K562 (cell line): ENCODE results near the gene DBP. TPM values are rescaled to one million over a fixed set of nuclear protein-coding genes. Genes with fewer than 3 reads are reported as not detected.
A peak's percentile ranks its signal among the peaks of the same experiment; 100 is the strongest.

Experiments used
- CHD2 ChIP-seq: IDR thresholded peaks from 2 replicates; pipeline ENCODE4 v1.6.1; 2011; ENCODE audit warnings: low read depth, low read length
- HOXB6 ChIP-seq: fragments of 250-450 bp; sonication (Bioruptor Pico); IDR thresholded peaks from 2 replicates; pipeline ENCODE4 v1.5.1; 2022; ENCODE audit warnings: mild to moderate bottlenecking, borderline replicate concordance
- NCOA1 ChIP-seq: fragments of 450-650 bp; IDR thresholded peaks from 2 replicates; pipeline ENCODE4 v1.6.1; 2016; ENCODE audit warnings: low read depth
- POLR2G ChIP-seq: fragments of 200-400 bp; formaldehyde crosslinking; IDR thresholded peaks from 2 replicates; pipeline ENCODE4 v1.6.1; 2017; ENCODE audit warnings: low read depth, mild to moderate bottlenecking, antibody characterized with exemption, low read length, moderate library complexity
- ZNF140 ChIP-seq: fragments of 250-450 bp; sonication (Bioruptor Pico); IDR thresholded peaks from 2 replicates; pipeline ENCODE4 v1.8.0; 2021; ENCODE audit warnings: moderate library complexity, mild to moderate bottlenecking, inconsistent platforms
- ZNF253 ChIP-seq: fragments of 250-450 bp; sonication (Bioruptor Pico); conservative IDR thresholded peaks from 2 replicates; pipeline ENCODE4 v1.6.1; 2021; ENCODE audit warnings: mild to moderate bottlenecking
- polyA plus RNA-seq, 8 experiments: library from polyadenylated mRNA; depleted of rRNA in 4 of 8; stranded (reverse) in 5 of 8; unstranded in 3 of 8; fragments of >200 nt; fragmentation: Nextera tagmentation in 2 of 8; fragmentation: Illumina TruSeq in 1 of 8; extraction: Ambion mirVana in 2 of 8; extraction: Trizol in 1 of 8; gene quantifications; 2 replicates each; pipeline versions ENCODE4 v1.2.1 to v1.2.3, GENCODE V29; 2011 to 2014; ENCODE audit warnings: inconsistent platforms in 1 of 8, missing spikeins in 1 of 8
- total RNA-seq, 7 experiments: library from RNA; depleted of rRNA in 6 of 7; stranded (reverse); fragments of >200 nt in 6 of 7; fragmentation: Illumina TruSeq in 2 of 7; extraction: Trizol in 2 of 7; gene quantifications; 2 replicates each; pipeline versions ENCODE4 v1.2.1 to v1.2.3, GENCODE V29; 2011 to 2021; ENCODE audit warnings: low replicate concordance in 1 of 7
- TF ChIP-seq, protein P1 (sequence below): fragments of 450-650 bp; formaldehyde crosslinking; IDR thresholded peaks from 2 replicates; pipeline ENCODE4 v1.4.0; 2022; ENCODE audit warnings: missing genetic modification characterization
- TF ChIP-seq, protein P2 (sequence below): fragments of 450-650 bp; IDR thresholded peaks from 2 replicates; pipeline ENCODE4 v1.6.1; 2017; ENCODE audit warnings: antibody characterized with exemption, mild to moderate bottlenecking
- TF ChIP-seq, protein P3 (sequence below): fragments of 450-650 bp; IDR thresholded peaks from 2 replicates; pipeline ENCODE4 v1.6.1; 2017; ENCODE audit warnings: mild to moderate bottlenecking, moderate library complexity
- TF ChIP-seq, protein P4 (sequence below): fragments of 200-800 bp; sonication (Bioruptor generic); IDR thresholded peaks from 2 replicates; pipeline ENCODE4 v1.6.1; 2017; ENCODE audit warnings: missing genetic modification characterization, missing compliant biosample characterization

Gene DBP
- total and polyA plus RNA-seq, 9 of the 15 experiments (the other 6 are each of a cell fraction or from before 2014, with no cell fraction given): 0.25 to 5.5 (median 1.8) TPM

DNA sequence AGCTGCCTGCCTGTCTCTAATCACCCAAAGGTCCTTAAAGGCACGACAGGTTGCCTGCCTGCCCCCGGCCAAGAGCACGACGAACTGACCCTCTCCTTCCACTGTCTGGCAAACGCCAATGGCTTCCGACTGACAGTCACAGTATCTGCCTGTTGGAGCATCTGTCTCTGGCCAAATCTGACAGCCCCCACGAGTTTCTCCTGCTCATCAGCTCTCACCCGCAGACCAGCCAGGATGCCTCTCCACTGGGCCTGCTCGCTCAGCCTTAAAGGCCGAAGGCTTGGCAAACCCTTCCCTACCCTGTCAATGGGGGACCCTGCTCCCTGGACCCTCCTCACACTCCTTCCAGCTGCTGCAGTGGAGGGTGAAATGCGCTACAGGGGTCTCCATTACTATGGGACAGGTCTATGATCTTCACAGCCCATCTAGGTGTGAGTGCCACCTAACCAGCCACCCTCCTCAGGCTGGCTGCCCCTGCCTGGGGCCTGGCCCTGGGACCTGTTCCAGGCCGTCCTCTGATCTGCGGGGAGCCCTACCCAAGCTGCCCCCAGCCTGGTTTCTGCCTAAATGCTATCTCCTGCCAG is 23.2 kb downstream of the DBP start (continued):
- TF ChIP-seq, protein P1, sequence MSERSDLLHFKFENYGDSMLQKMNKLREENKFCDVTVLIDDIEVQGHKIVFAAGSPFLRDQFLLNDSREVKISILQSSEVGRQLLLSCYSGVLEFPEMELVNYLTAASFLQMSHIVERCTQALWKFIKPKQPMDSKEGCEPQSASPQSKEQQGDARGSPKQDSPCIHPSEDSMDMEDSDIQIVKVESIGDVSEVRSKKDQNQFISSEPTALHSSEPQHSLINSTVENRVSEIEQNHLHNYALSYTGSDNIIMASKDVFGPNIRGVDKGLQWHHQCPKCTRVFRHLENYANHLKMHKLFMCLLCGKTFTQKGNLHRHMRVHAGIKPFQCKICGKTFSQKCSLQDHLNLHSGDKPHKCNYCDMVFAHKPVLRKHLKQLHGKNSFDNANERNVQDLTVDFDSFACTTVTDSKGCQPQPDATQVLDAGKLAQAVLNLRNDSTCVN (CRISPR knock-in tag): no peak
- TF ChIP-seq POLR2G: peak; percentile 78
- no peak for TF ChIP-seq ZNF140
- TF ChIP-seq, protein P2, sequence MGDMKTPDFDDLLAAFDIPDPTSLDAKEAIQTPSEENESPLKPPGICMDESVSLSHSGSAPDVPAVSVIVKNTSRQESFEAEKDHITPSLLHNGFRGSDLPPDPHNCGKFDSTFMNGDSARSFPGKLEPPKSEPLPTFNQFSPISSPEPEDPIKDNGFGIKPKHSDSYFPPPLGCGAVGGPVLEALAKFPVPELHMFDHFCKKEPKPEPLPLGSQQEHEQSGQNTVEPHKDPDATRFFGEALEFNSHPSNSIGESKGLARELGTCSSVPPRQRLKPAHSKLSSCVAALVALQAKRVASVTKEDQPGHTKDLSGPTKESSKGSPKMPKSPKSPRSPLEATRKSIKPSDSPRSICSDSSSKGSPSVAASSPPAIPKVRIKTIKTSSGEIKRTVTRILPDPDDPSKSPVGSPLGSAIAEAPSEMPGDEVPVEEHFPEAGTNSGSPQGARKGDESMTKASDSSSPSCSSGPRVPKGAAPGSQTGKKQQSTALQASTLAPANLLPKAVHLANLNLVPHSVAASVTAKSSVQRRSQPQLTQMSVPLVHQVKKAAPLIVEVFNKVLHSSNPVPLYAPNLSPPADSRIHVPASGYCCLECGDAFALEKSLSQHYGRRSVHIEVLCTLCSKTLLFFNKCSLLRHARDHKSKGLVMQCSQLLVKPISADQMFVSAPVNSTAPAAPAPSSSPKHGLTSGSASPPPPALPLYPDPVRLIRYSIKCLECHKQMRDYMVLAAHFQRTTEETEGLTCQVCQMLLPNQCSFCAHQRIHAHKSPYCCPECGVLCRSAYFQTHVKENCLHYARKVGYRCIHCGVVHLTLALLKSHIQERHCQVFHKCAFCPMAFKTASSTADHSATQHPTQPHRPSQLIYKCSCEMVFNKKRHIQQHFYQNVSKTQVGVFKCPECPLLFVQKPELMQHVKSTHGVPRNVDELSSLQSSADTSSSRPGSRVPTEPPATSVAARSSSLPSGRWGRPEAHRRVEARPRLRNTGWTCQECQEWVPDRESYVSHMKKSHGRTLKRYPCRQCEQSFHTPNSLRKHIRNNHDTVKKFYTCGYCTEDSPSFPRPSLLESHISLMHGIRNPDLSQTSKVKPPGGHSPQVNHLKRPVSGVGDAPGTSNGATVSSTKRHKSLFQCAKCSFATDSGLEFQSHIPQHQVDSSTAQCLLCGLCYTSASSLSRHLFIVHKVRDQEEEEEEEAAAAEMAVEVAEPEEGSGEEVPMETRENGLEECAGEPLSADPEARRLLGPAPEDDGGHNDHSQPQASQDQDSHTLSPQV: no peak
- TF ChIP-seq CHD2: peak; percentile 25; the same call in 1 of the 2 replicates
- TF ChIP-seq NCOA1: no peak
- TF ChIP-seq, protein P3, sequence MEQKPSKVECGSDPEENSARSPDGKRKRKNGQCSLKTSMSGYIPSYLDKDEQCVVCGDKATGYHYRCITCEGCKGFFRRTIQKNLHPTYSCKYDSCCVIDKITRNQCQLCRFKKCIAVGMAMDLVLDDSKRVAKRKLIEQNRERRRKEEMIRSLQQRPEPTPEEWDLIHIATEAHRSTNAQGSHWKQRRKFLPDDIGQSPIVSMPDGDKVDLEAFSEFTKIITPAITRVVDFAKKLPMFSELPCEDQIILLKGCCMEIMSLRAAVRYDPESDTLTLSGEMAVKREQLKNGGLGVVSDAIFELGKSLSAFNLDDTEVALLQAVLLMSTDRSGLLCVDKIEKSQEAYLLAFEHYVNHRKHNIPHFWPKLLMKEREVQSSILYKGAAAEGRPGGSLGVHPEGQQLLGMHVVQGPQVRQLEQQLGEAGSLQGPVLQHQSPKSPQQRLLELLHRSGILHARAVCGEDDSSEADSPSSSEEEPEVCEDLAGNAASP: no peak
- no peak for TF ChIP-seq HOXB6 (CRISPR knock-in tag)
- TF ChIP-seq, protein P4, sequence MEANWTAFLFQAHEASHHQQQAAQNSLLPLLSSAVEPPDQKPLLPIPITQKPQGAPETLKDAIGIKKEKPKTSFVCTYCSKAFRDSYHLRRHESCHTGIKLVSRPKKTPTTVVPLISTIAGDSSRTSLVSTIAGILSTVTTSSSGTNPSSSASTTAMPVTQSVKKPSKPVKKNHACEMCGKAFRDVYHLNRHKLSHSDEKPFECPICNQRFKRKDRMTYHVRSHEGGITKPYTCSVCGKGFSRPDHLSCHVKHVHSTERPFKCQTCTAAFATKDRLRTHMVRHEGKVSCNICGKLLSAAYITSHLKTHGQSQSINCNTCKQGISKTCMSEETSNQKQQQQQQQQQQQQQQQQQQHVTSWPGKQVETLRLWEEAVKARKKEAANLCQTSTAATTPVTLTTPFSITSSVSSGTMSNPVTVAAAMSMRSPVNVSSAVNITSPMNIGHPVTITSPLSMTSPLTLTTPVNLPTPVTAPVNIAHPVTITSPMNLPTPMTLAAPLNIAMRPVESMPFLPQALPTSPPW (CRISPR knock-in tag): no peak
- 0 out of 2 replicates have a peak, but pooled peaks have one; percentile 51 for TF ChIP-seq ZNF253 (CRISPR knock-in tag)
- TF ChIP-seq, all 486 proteins: peak for 11
